PC-9 (cell line): ENCODE results near the gene SH3RF3. TPM values are rescaled to one million over a fixed set of nuclear protein-coding genes. Genes with fewer than 3 reads are reported as not detected.

Experiments used
- BruUV-seq: library from RNA; stranded (reverse); fragments of 400-500 nt; replicated peaks from 2 replicates; lab custom pipeline; 2021; lab: Mats Ljungman, UMichigan
- CTCF ChIA-PET: fragments of 300-600 bp; sonication (Branson Sonifier 250); formaldehyde crosslinking; loops from one replicate; lab custom pipeline; 2022; ENCODE audit warnings: antibody characterized with exemption; lab: Charles Lee
- POLR2A ChIA-PET: fragments of 300-600 bp; sonication (Branson Sonifier 250); formaldehyde crosslinking; loops from one replicate; lab custom pipeline; 2022; ENCODE audit warnings: antibody characterized with exemption; ENCODE audit not compliant: unreplicated experiment; lab: Charles Lee
- DNase-seq, 2 experiments: peaks; one replicate each; pipeline versions ENCODE4 v3.0.0 to v3.0.0-alpha.2; 2015 to 2022; ENCODE audit warnings: mixed read lengths in 1 of 2
- H2AFZ ChIP-seq: fragments of 200-600 bp; sonication (generic); 2 replicates; pipeline ENCODE4 v1.8.1; 2017; ENCODE audit warnings: antibody characterized with exemption
- H3F3A ChIP-seq: fragments of 200-600 bp; sonication (generic); 2 replicates; pipeline ENCODE4 v1.8.1; 2017; ENCODE audit warnings: antibody characterized with exemption, mild to moderate bottlenecking, low read depth; ENCODE audit not compliant: insufficient read depth
- H3K27ac ChIP-seq: fragments of 200-600 bp; sonication (generic); 2 replicates; pipeline ENCODE4 v1.6.1; 2016; ENCODE audit warnings: mixed run types
- H3K27me3 ChIP-seq: fragments of 200-600 bp; sonication (generic); 2 replicates; pipeline ENCODE4 v1.6.1; 2016; ENCODE audit warnings: low read depth, mixed run types; ENCODE audit not compliant: insufficient read depth
- H3K36me3 ChIP-seq: fragments of 200-600 bp; sonication (generic); 2 replicates; pipeline ENCODE4 v1.6.1; 2016; ENCODE audit warnings: low read depth, mixed run types
- H3K4me1 ChIP-seq: fragments of 200-600 bp; sonication (generic); replicated peaks from 2 replicates; pipeline ENCODE4 v1.6.1; 2016; ENCODE audit warnings: mixed run types; ENCODE audit not compliant: insufficient read depth
- H3K4me2 ChIP-seq: fragments of 200-600 bp; sonication (generic); 2 replicates; pipeline ENCODE4 v1.6.1; 2017; ENCODE audit warnings: mixed run types
- H3K4me3 ChIP-seq: fragments of 200-600 bp; sonication (generic); 2 replicates; pipeline ENCODE4 v1.6.1; 2016; ENCODE audit warnings: mixed run types
- H3K79me2 ChIP-seq: fragments of 200-600 bp; sonication (generic); 2 replicates; pipeline ENCODE4 v1.6.1; 2017; ENCODE audit warnings: low read depth, mixed run types
- H3K9me2 ChIP-seq: fragments of 200-600 bp; sonication (generic); 2 replicates; pipeline ENCODE4 v1.8.1; 2017; ENCODE audit warnings: mild to moderate bottlenecking; ENCODE audit not compliant: insufficient read depth
- H3K9me3 ChIP-seq: fragments of 200-600 bp; sonication (generic); 2 replicates; pipeline ENCODE4 v1.8.1; 2016; ENCODE audit warnings: low read depth; ENCODE audit not compliant: insufficient read depth
- H4K20me1 ChIP-seq: fragments of 200-600 bp; sonication (generic); 2 replicates; pipeline ENCODE4 v1.8.1; 2017; ENCODE audit not compliant: insufficient read depth
- EZH2 ChIP-seq: fragments of 200-600 bp; sonication (generic); IDR thresholded peaks from 2 replicates; pipeline ENCODE4 v1.8.0; 2017; ENCODE audit warnings: antibody characterized with exemption, low read depth
- intact Hi-C: fragments of 100-400 bp; cut with micrococcal nuclease; formaldehyde crosslinking; loops from one replicate; pipeline ENCODE4 v1.10.0; 2022; ENCODE audit not compliant: unreplicated experiment
- total RNA-seq: library from RNA; stranded (reverse); gene quantifications from 2 replicates; pipeline ENCODE4 v1.2.3, GENCODE V29; 2021
- TF ChIP-seq, protein P1 (sequence below): fragments of 200-600 bp; sonication (generic); conservative IDR thresholded peaks from 2 replicates; pipeline ENCODE4 v1.6.1; 2017; ENCODE audit warnings: mixed run types, antibody characterized with exemption, mild to moderate bottlenecking, moderate library complexity

SH3RF3 gene
- total RNA-seq, 1 experiment from 2014 or later, result 6.1 TPM

DNA sequence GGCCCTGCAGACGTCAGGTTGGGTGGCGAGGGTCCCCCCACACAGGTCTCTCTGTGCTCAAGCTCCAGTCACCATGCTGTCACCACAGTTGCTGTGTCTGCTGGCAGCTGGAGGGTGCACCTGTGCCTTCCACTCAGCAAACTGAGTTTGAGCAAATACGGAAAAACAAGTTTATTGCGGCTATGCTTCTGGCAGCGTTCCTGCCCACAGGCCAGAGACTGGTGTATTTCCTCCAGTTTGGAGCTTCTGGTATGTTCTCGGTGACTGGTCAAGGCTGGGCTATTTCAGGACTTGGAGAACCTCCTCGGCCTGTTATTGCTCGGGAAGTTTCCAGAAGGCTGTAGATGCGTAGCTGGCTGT, 352.2 kb downstream of the SH3RF3 start:
- Histone ChIP-seq H3K9me3 (no peaks in the 10 kb centered on the region), H3K36me3 (no peaks in the 10 kb centered on the region), H3K9me2 (no peaks in the 10 kb centered on the region), H3K27ac (no peak overlapping the region), H3K4me1 (peaks cover 8% of the 10 kb centered on the region), H2AFZ (no peak overlapping the region), H3F3A (no peaks in the 10 kb centered on the region; the same call in 1 of the 2 replicates), H3K4me2 (no peak overlapping the region), H3K79me2 (no peaks in the 10 kb centered on the region), H4K20me1 (no peaks in the 10 kb centered on the region), H3K4me3 (no peak overlapping the region), H3K27me3 (no peaks in the 10 kb centered on the region)
- POLR2A ChIA-PET, result interaction anchor here (0.6 kb wide), 1 partner anchor 237 kb away, joined by 5 read pairs; no protein-coding TSS in a partner anchor
- BruUV-seq, result no TSS peak
- CTCF ChIA-PET, result interaction anchor here (1.4 kb wide), 1 partner anchor 74 kb away, joined by 4 read pairs; no protein-coding TSS in a partner anchor
- intact Hi-C loops, result no loop called here
- TF ChIP-seq, protein P1, sequence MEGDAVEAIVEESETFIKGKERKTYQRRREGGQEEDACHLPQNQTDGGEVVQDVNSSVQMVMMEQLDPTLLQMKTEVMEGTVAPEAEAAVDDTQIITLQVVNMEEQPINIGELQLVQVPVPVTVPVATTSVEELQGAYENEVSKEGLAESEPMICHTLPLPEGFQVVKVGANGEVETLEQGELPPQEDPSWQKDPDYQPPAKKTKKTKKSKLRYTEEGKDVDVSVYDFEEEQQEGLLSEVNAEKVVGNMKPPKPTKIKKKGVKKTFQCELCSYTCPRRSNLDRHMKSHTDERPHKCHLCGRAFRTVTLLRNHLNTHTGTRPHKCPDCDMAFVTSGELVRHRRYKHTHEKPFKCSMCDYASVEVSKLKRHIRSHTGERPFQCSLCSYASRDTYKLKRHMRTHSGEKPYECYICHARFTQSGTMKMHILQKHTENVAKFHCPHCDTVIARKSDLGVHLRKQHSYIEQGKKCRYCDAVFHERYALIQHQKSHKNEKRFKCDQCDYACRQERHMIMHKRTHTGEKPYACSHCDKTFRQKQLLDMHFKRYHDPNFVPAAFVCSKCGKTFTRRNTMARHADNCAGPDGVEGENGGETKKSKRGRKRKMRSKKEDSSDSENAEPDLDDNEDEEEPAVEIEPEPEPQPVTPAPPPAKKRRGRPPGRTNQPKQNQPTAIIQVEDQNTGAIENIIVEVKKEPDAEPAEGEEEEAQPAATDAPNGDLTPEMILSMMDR, result no peak
- no peak for TF ChIP-seq EZH2
- DNase-seq, result peak in 1 of 2 experiments; percentile 35

- H3F3A ChIP-seq, result no peaks in the 10 kb centered on the region
- no peaks in the 10 kb centered on the region for H3K27me3 ChIP-seq
- H3K27ac ChIP-seq, result no peak overlapping the region
- H3K4me1 ChIP-seq, result 0 out of 2 replicates have a peak, but pooled peaks cover 3% of the 10 kb centered on the region
- H3K79me2 ChIP-seq, result no peaks in the 10 kb centered on the region
- intact Hi-C loops, result no loop called here
- H3K9me2 ChIP-seq, result no peaks in the 10 kb centered on the region
- no peak overlapping the region for H2AFZ ChIP-seq
- ChIA-PET POLR2A (no interaction called here), CTCF (interaction anchor here (1.4 kb wide), 1 partner anchor 74 kb away, joined by 4 read pairs; no protein-coding TSS in a partner anchor)
- no peak overlapping the region for H3K4me2 ChIP-seq
- TF ChIP-seq, protein P1, result no peak
- TF ChIP-seq EZH2, result no peak
- H3K4me3 ChIP-seq, result no peak overlapping the region
- H3K36me3 ChIP-seq, result no peaks in the 10 kb centered on the region
- H3K9me3 ChIP-seq, result no peaks in the 10 kb centered on the region
- no peaks in the 10 kb centered on the region for H4K20me1 ChIP-seq
- no TSS peak for BruUV-seq
- DNase-seq, result no peak
Observed at GRCh38 chr2:109481599-109481998, 352.6 kb downstream of the SH3RF3 start.

- CTCF ChIA-PET, result interaction anchor here (0.6 kb wide), 1 partner anchor 67 kb away, joined by 4 read pairs; no protein-coding TSS in a partner anchor
- H3K79me2 ChIP-seq, result no peaks in the 10 kb centered on the region
- no peak overlapping the region for H3K27ac ChIP-seq
- POLR2A ChIA-PET, result no interaction called here
- DNase-seq, result no peak
- intact Hi-C loops, result no loop called here
- H3K9me3 ChIP-seq, result no peaks in the 10 kb centered on the region
- H3K4me3 ChIP-seq, result no peak overlapping the region
- no peaks in the 10 kb centered on the region for H4K20me1 ChIP-seq
- no peak overlapping the region for H3K4me2 ChIP-seq
- H3K4me1 ChIP-seq, result no peaks in the 10 kb centered on the region
- no peak overlapping the region for H2AFZ ChIP-seq
- no peaks in the 10 kb centered on the region for H3K27me3 ChIP-seq
- no peaks in the 10 kb centered on the region for H3F3A ChIP-seq
- H3K9me2 ChIP-seq, result no peaks in the 10 kb centered on the region
- TF ChIP-seq EZH2, result no peak
- TF ChIP-seq, protein P1, result no peak
- BruUV-seq, result no TSS peak
- no peaks in the 10 kb centered on the region for H3K36me3 ChIP-seq
Observed at GRCh38 chr2:109482361-109482861, 353.4 kb downstream of the SH3RF3 start.
